SK-N-SH treated with all-trans-retinoic acid at 6 μM for 48 hours (cell line): Measurements from ENCODE around the gene NTM.

Experiments used
- ARNTL ChIP-seq: fragments of 450-650 bp; formaldehyde crosslinking; IDR thresholded peaks from 2 replicates; pipeline ENCODE4 v1.5.0; 2020; ENCODE audit warnings: low read depth, mild to moderate bottlenecking, moderate library complexity, borderline replicate concordance
- GLIS3 ChIP-seq: fragments of 250-450 bp; sonication (Bioruptor Pico); IDR thresholded peaks from 2 replicates; pipeline ENCODE4 v1.5.0; 2020; ENCODE audit warnings: mild to moderate bottlenecking, moderate library complexity
- RARB ChIP-seq: fragments of 250-450 bp; sonication (Bioruptor Pico); IDR thresholded peaks from 2 replicates; pipeline ENCODE4 v1.8.0; 2021; ENCODE audit warnings: mild to moderate bottlenecking, moderate library complexity
- ZFP3 ChIP-seq: fragments of 250-450 bp; sonication (Bioruptor Pico); IDR thresholded peaks from 2 replicates; pipeline ENCODE4 v1.5.0; 2020; ENCODE audit warnings: mild to moderate bottlenecking, moderate library complexity
- ZNF70 ChIP-seq: fragments of 450-650 bp; formaldehyde crosslinking; IDR thresholded peaks from 2 replicates; pipeline ENCODE4 v1.5.0; 2020; ENCODE audit warnings: mild to moderate bottlenecking, moderate library complexity
- ZNF8 ChIP-seq: fragments of 450-650 bp; formaldehyde crosslinking; IDR thresholded peaks from 2 replicates; pipeline ENCODE4 v1.5.0; 2020; ENCODE audit warnings: mild to moderate bottlenecking, moderate library complexity
- TF ChIP-seq, protein P1 (sequence below): fragments of 250-450 bp; sonication (Bioruptor Pico); IDR thresholded peaks from 2 replicates; pipeline ENCODE4 v1.5.1; 2020; ENCODE audit warnings: low read depth, mild to moderate bottlenecking, moderate library complexity
- TF ChIP-seq, protein P2 (sequence below): fragments of 250-450 bp; sonication (Bioruptor Pico); IDR thresholded peaks from 2 replicates; pipeline ENCODE4 v1.8.0; 2020; ENCODE audit warnings: mild to moderate bottlenecking, moderate library complexity, borderline replicate concordance

DNA sequence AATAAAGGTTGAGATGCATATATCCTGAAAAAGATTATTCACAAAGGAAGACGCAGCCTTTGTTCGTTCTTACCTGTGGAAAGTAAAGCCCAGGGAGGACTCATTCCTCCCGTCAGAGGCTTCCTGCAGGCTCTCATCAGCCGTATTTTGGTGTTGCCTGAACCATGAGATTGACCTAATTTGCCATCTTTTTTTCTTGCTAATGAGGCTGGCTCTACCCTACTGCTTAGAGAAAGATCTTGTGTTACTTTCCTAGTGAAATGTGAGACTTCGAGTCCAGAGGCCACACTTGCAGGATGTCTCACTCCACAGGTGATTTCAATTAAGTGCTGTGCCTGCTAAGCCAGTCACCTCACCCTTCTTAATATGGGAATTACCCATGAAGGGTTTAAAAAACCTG lies 269.9 kb downstream of the NTM start:
- TF ChIP-seq ZFP3 (CRISPR knock-in tag) (no peak), RARB (CRISPR knock-in tag) (no peak), ZNF70 (CRISPR knock-in tag) (no peak), ZNF8 (CRISPR knock-in tag) (no peak), ARNTL (CRISPR knock-in tag) (no peak), GLIS3 (CRISPR knock-in tag) (no peak)
- TF ChIP-seq, protein P1, sequence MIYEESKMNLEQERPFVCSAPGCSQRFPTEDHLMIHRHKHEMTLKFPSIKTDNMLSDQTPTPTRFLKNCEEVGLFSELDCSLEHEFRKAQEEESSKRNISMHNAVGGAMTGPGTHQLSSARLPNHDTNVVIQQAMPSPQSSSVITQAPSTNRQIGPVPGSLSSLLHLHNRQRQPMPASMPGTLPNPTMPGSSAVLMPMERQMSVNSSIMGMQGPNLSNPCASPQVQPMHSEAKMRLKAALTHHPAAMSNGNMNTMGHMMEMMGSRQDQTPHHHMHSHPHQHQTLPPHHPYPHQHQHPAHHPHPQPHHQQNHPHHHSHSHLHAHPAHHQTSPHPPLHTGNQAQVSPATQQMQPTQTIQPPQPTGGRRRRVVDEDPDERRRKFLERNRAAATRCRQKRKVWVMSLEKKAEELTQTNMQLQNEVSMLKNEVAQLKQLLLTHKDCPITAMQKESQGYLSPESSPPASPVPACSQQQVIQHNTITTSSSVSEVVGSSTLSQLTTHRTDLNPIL: no peak
- TF ChIP-seq, protein P2, sequence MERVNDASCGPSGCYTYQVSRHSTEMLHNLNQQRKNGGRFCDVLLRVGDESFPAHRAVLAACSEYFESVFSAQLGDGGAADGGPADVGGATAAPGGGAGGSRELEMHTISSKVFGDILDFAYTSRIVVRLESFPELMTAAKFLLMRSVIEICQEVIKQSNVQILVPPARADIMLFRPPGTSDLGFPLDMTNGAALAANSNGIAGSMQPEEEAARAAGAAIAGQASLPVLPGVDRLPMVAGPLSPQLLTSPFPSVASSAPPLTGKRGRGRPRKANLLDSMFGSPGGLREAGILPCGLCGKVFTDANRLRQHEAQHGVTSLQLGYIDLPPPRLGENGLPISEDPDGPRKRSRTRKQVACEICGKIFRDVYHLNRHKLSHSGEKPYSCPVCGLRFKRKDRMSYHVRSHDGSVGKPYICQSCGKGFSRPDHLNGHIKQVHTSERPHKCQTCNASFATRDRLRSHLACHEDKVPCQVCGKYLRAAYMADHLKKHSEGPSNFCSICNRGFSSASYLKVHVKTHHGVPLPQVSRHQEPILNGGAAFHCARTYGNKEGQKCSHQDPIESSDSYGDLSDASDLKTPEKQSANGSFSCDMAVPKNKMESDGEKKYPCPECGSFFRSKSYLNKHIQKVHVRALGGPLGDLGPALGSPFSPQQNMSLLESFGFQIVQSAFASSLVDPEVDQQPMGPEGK (CRISPR knock-in tag): no peak
